NB4 (cell line): ENCODE results near the gene TNS2.

Experiments
- DNase-seq: peaks from one replicate; pipeline ENCODE4 v3.0.0; 2010; ENCODE audit warnings: low read depth
- H3K4me3 ChIP-seq: one replicate; pipeline ENCODE4 v1.5.1; 2011; ENCODE audit warnings: mild to moderate bottlenecking, low read depth, low read length, moderate library complexity
- MYC ChIP-seq: IDR thresholded peaks from 2 replicates; pipeline ENCODE4 v1.6.1; 2011; ENCODE audit warnings: low read depth, low read length
- POLR2A ChIP-seq: IDR thresholded peaks from 2 replicates; pipeline ENCODE4 v1.6.1; 2011; ENCODE audit warnings: mild to moderate bottlenecking; ENCODE audit not compliant: insufficient read length; ENCODE audit errors: extremely low read depth
- TF ChIP-seq, protein P1 (sequence below): IDR thresholded peaks from one replicate; pipeline ENCODE4 v1.5.1; 2012; ENCODE audit warnings: low read depth, low read length
- TF ChIP-seq, protein P2 (sequence below): IDR thresholded peaks from 2 replicates; pipeline ENCODE4 v1.6.1; 2011; ENCODE audit warnings: low read depth, low read length

Gene TNS2

DNA sequence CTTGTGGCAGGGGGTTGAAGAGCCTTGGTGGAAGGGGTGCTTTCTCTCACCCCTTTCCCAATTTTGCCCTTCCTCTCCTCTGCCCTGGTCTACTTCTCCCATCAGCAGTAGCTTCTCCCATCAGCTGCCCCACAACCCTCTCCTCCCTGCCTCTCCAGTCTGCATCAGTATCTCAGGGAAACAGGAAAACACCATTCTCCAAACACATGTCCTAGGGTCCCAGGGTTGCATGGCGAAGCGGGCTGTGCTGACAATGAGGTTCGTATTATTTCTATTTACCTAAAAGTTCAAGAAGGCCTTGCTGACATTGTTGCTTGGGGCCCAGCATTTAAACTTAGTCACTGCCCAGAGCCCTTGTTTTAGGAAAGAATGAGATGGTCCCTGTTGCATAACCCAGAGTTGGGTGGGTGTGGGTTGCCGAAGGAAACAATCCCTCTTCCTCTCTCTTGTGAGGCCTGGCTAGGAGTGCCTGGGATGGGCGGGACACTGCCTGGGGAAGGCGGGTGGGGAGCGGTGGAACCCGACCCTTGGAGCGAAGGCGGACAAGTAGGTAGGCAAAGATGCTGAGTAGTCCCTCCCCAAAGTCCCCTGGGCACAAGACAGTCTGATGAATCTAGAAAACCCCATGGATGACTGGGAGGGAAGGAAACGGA is 46.4 kb downstream of the TNS2 start:
- TF ChIP-seq POLR2A (no peak), MYC (no peak)
- TF ChIP-seq, protein P1, sequence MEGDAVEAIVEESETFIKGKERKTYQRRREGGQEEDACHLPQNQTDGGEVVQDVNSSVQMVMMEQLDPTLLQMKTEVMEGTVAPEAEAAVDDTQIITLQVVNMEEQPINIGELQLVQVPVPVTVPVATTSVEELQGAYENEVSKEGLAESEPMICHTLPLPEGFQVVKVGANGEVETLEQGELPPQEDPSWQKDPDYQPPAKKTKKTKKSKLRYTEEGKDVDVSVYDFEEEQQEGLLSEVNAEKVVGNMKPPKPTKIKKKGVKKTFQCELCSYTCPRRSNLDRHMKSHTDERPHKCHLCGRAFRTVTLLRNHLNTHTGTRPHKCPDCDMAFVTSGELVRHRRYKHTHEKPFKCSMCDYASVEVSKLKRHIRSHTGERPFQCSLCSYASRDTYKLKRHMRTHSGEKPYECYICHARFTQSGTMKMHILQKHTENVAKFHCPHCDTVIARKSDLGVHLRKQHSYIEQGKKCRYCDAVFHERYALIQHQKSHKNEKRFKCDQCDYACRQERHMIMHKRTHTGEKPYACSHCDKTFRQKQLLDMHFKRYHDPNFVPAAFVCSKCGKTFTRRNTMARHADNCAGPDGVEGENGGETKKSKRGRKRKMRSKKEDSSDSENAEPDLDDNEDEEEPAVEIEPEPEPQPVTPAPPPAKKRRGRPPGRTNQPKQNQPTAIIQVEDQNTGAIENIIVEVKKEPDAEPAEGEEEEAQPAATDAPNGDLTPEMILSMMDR, result no peak
- TF ChIP-seq, protein P2, sequence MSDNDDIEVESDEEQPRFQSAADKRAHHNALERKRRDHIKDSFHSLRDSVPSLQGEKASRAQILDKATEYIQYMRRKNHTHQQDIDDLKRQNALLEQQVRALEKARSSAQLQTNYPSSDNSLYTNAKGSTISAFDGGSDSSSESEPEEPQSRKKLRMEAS, result no peak
- no peak for DNase-seq

DNA sequence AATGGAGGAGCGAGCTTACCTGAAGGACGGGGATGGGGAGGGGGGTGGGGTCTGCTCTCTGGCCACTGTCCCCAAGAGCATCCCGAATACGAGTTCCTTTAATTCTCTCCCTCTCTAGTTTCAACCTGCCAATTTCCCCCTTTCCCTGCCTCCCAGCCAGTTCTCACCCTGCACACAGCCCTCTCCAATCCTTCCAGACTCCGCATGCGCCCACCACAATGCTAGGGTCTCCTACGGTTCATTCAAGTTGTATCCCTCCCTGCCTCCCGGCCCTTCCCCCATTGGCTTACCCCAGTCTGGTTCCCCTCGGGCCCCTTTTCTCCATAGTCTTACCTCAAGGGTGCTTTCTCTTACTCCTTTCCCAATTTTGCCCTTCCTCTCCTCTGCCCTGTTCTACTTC is 46.9 kb downstream of the TNS2 start:
- H3K4me3 ChIP-seq, result no peak overlapping the region
- no peak for DNase-seq
- TF ChIP-seq, protein P1, result no peak
- TF ChIP-seq POLR2A (no peak), MYC (no peak)
- TF ChIP-seq, protein P2, result no peak

More for the DNA sequence above, 46.4 kb downstream of the TNS2 start:
- H3K4me3 ChIP-seq, result no peak overlapping the region

DNA sequence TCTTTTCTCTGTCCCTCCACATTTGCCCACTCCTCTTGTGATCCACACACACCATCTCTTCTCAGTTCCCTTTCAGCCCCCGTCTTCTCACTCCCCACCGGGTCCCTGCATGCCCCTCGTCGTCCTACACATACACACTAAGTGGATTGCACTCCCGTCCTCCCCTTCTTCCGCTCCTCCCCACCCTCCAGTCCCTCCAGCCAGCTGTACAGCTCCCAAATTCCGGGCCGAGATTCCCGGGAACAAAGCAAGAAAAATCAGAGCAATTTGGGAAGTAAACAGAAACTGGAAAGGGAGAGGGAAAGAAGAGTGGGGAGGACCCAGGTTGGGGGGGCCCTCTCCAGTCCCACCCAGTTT is 47.3 kb downstream of the TNS2 start:
- H3K4me3 ChIP-seq, result no peak overlapping the region
- no peak for TF ChIP-seq MYC
- TF ChIP-seq, protein P2, result no peak
- TF ChIP-seq, protein P1, result no peak
- DNase-seq, result no peak

DNA sequence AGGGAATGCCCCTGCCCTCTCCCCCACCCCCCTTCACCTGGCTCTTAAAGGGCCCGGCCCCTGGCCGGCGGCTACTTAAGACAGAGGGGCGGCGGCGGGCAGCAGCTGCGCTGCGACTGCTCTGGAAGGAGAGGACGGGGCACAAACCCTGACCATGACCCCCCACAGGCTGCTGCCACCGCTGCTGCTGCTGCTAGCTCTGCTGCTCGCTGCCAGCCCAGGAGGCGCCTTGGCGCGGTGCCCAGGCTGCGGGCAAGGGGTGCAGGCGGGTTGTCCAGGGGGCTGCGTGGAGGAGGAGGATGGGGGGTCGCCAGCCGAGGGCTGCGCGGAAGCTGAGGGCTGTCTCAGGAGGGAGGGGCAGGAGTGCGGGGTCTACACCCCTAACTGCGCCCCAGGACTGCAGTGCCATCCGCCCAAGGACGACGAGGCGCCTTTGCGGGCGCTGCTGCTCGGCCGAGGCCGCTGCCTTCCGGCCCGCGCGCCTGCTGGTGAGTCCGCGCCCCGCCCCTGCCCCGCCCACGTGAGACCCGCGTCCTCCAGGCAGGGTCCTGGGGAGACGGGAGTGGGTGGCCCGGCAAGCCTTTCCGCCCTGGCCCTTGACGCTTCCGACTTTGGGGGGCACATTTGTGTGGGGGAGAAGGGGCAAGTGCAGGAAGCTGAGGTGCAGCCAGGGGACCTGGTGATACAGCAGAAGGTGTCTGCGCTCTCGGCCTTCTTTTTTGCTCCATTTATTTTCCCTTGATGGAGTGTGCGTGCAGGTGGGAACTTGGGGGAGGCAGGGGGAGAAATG is 47.9 kb downstream of the TNS2 start, which contains the start of gene IGFBP6:
TSS of gene IGFBP6 (plus strand) at position 104 of the 790 bp plus-strand sequence. CDS start at position 155, 51 bp downstream.
- TF ChIP-seq, protein P1, result no peak
- TF ChIP-seq, protein P2, result 0 out of 2 replicates have a peak, but pooled peaks have one; percentile 4

DNA sequence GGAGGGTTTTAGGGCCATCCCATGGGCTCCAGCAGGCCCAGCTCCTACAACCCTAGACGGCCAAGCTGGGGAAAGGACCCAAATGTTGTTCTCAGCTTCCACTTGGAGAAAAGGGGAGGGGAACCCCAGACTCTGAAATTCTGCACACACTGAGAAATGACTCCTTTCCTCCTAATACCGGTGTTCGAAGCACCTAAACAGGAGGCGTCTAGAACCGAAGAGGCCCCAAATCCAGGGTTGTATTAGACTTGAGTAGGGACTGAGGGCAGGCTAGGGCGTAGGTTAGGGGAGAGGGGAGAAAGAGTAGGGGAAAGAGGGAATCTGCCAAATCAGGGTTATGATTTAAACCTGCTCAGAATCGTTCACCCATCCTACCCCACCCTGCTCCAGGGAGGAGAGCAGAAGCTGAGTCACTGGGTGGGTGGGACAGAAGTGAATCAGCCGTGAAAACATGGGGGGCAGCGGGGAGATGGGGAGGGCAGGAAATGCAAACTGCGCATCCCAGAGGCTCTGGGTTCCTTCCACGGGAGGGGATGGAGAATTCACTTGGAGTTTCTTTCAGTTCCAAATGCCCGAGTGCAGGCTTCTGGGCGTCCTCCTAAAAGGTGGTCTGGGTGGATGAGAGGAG is 48.6 kb downstream of the TNS2 start:
- no peak for DNase-seq

More for the DNA sequence above, 47.9 kb downstream of the TNS2 start, which contains the start of gene IGFBP6:
- no peak within 1 kb of the TSS for H3K4me3 ChIP-seq
- DNase-seq, result peak; percentile 68

More for the DNA sequence above, 48.6 kb downstream of the TNS2 start:
- H3K4me3 ChIP-seq, result no peak overlapping the region
- TF ChIP-seq, protein P2, result no peak
- no peak for TF ChIP-seq POLR2A
- no peak for TF ChIP-seq MYC
- TF ChIP-seq, protein P1, result no peak
